Fibroblast of pulmonary artery (primary cell): ENCODE results near the gene NUDT3.

Experiments
- DNase-seq: peaks from one replicate; pipeline ENCODE4 v3.0.0-alpha.2; 2010; ENCODE audit warnings: low read depth
- H3K4me3 ChIP-seq: replicated peaks from 2 replicates; pipeline ENCODE4 v1.5.1; 2011; ENCODE audit warnings: low read depth, mild to moderate bottlenecking, control low read depth, low read length, moderate library complexity
- TF ChIP-seq, protein P1 (sequence below): IDR thresholded peaks from 2 replicates; pipeline ENCODE4 v1.5.1; 2011; ENCODE audit warnings: mild to moderate bottlenecking, control low read depth, low read length, inconsistent platforms; ENCODE audit errors: missing control alignments

Gene NUDT3

DNA sequence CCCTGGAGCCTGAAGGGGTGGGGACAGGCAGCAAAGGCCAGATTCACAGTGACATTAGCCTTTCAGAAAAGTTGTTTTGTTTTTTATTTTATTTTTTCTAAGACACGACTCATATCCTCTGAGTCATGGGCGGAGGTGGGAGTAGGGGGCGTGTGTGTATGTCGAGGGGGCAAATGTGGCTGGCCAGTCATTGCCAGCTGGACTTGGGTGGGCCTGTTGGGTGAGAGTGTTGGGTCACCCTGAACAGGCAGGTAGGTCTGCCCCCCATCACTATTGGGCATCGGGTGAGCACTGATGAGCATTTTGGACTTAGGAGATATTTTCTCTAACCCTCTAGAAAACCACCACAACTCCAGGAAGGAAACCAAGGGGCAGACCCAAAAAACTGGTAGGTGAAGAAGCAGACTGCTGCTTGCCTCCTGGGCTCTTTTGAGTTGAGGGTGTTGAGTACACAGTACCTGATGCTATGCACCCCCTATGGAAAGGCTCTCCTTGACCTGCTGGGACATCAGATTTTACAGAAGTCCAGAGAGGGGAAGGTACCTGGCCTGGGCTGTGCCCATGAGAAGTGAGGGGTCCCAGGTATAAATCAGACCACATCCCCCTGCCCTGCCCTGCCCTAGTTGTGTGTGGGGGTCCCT lies 149.2 kb downstream of the NUDT3 start:
- DNase-seq, result peak; percentile 40
- H3K4me3 ChIP-seq, result no peak overlapping the region
- TF ChIP-seq, protein P1, sequence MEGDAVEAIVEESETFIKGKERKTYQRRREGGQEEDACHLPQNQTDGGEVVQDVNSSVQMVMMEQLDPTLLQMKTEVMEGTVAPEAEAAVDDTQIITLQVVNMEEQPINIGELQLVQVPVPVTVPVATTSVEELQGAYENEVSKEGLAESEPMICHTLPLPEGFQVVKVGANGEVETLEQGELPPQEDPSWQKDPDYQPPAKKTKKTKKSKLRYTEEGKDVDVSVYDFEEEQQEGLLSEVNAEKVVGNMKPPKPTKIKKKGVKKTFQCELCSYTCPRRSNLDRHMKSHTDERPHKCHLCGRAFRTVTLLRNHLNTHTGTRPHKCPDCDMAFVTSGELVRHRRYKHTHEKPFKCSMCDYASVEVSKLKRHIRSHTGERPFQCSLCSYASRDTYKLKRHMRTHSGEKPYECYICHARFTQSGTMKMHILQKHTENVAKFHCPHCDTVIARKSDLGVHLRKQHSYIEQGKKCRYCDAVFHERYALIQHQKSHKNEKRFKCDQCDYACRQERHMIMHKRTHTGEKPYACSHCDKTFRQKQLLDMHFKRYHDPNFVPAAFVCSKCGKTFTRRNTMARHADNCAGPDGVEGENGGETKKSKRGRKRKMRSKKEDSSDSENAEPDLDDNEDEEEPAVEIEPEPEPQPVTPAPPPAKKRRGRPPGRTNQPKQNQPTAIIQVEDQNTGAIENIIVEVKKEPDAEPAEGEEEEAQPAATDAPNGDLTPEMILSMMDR, result no peak

DNA sequence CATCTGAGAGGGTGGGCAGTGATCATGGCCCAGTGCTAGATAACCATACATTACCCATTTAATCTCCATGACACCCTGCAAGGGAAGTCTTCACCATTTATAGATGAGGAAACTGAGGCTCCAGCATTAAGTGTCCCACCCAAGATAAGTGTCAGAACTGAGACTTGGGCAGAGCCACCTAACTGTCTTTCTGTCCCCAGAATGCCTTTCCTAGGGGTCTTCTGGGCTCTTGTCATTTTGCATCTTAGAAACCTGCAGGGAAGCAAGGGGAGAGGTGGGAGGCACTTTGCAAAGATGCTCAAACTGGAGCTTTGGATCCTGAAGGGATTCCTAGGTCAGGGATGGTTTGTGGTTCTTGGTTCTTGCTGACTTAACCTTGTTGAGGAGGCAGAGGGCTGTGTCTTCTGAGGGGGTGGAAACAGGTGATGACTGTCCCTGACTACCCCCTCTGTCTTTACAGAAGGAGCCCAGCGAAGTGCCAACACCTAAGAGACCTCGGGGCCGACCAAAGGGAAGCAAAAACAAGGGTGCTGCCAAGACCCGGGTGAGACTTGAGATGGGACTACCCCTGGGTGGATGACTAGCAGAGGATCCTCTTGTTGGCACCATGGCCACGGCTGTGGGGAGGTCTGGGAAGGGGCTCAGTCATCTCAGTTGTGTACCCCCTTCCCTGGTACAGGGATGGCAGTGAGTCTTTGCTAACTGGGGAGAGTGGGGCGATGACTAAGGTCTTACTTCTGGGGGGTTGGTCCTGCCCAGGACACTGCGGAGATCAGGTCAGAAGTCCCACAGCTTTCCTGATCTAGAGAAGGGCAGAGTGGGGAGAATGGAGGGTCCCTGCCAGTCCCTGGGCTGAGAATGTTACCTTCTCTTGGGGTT lies 150.0 kb downstream of the NUDT3 start:
- no peak for DNase-seq
- H3K4me3 ChIP-seq, result no peak overlapping the region
- TF ChIP-seq, protein P1, result no peak

DNA sequence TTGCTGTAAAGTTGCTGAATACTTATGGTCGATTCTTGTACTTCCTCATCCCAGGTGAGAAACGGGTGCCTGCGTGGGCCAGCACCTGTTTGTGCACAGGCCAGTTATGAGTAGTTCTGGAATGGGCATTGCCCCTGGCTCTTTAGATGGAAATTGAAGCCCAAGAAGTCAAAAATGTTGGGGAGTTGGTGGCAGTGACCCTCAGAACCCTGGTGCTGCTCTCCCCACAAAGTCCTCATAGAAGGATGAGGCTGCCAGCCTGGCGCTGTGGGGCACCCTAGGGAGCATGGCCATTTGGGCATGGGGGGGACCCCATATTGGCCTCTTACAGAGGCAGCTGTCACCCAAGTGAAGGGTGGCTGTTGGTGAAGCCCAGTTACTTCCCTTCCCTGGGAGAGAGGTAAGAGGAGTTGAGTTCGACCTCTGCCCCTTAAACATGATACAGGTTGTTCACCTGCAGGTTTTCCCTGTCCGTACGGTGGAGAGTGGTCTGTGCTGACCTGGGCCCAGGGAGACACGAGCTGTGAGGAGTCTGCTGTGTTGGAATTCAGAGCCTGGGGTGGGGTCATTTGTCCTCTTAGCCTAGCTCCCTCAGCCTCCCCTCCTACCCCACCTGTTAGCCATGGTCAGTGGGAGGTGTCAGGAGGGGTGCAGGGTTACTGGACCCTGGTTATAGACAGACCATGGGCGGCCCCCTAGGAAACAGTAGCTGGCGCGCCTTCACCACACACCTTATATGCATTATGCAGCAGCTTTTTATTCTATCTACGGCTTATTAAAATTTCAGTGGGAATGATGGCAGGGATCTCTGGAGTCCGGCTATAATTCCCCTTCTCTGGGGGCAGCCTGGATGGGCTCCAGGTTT lies 150.9 kb downstream of the NUDT3 start:
- TF ChIP-seq, protein P1, result no peak
- no peak overlapping the region for H3K4me3 ChIP-seq
- no peak for DNase-seq

DNA sequence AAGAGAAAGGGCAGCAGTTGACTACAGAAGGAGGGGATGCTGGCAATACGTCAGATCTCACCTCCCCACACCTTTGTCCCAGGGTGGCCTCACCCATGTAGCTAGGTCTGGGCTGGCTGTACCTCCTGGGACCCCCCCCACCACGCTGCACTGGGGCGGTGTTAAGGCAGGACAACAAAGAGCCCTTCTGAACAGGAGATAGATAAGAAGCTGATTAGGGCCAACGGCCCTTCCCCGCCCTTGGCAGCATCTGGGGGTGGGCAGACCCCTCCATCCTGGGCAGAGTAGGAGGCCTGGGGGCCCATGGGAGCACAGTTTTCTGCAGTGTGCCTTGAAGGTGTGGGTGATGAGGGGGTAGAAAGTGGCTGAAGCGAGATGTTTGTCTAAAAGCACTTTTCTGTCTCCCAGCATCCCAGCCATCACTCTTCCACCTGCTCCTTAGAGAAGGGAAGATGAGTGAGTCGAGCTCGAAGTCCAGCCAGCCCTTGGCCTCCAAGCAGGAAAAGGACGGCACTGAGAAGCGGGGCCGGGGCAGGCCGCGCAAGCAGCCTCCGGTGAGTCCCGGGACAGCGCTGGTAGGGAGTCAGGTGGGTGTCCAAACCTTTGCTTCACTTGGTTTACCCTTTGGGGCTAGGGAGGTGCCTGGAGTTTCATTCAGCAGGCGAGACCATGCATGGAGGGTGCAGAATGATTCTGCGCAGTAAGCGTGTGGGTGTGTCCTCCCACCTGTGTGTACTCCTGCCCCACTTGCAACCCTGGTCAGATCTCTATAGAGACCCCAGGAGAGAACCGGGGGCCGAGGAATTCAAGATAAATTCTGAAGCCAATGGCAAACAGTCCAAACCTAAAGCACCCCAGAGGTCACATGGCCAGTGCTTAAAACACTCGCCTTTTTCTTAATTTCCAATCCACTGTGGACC lies 151.9 kb downstream of the NUDT3 start:
- DNase-seq, result no peak
- no peak overlapping the region for H3K4me3 ChIP-seq
- TF ChIP-seq, protein P1, result no peak

DNA sequence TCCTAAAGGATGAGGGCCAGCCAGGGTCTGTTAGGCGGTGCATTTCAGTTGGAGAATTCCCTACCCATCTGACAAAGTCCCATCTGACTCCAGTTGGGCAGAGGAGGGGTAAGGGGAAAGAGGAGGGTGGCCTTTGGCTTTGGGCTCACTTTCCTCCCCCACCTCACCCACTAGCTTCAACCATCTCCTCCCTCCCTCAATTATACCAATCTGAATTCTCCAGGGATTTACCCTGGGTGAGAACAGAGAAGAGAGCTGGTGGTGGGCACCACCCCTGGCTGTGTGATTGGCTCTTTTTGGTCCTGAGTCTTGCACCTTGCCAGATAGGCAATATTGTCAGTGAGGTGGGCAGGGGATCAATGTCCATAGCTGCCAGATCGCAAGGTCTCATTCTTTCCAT lies 152.6 kb downstream of the NUDT3 start:
- TF ChIP-seq, protein P1, result no peak
- H3K4me3 ChIP-seq, result no peak overlapping the region
- no peak for DNase-seq

DNA sequence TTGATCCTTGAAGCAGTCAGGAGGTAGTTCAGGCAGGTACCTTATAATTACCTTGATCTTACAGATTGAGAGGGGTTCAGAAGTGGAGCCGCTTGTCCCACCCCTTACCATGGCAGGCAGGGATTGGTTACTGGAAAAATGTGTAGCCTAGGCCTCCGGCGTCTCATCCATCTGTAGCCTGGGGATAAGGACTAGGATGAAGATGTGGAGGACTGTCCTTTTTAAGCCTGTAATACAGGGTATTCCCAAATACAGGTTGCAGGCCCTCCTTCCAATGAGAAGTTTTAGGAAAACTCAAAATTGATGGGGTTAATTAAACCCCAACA lies 153.0 kb downstream of the NUDT3 start:
- DNase-seq, result no peak
- no peak overlapping the region for H3K4me3 ChIP-seq
- TF ChIP-seq, protein P1, result no peak
